GM21367 (cell line): ENCODE data around the gene FGD6.
"Not testable (repeated sequence)": the region's sequence is repeated elsewhere in the genome, so short reads cannot be mapped to it uniquely, and the experiment has no call there.

Experiments
- ATAC-seq: cut with Tn5 transposase; IDR thresholded peaks from one replicate; pipeline ENCODE4 v1.9.1; 2021; ENCODE audit not compliant: unreplicated experiment

Gene FGD6

GRCh38 chr12:95096852-95097251 lies 120.4 kb downstream of the FGD6 start:
- no peak for ATAC-seq

GRCh38 chr12:95096378-95096777 lies 120.9 kb downstream of the FGD6 start:
- no peak for ATAC-seq

GRCh38 chr12:95095866-95096265 lies 121.4 kb downstream of the FGD6 start:
- ATAC-seq: not testable (repeated sequence)

GRCh38 chr12:95089462-95089861 lies 127.8 kb downstream of the FGD6 start:
- no peak for ATAC-seq

GRCh38 chr12:95088379-95088778 lies 128.9 kb downstream of the FGD6 start:
- no peak for ATAC-seq

- no peak for ATAC-seq
Observed at GRCh38 chr12:95085612-95086011, 131.7 kb downstream of the FGD6 start.

- ATAC-seq: no peak
Observed at GRCh38 chr12:95083938-95084337, 133.3 kb downstream of the FGD6 start.

GRCh38 chr12:95083471-95083870 lies 133.8 kb downstream of the FGD6 start:
- no peak for ATAC-seq

- ATAC-seq: no peak
Observed at GRCh38 chr12:95077341-95077740, 139.9 kb downstream of the FGD6 start.

GRCh38 chr12:95074766-95075165 lies 142.5 kb downstream of the FGD6 start:
- ATAC-seq: no peak

- no peak for ATAC-seq
Observed at GRCh38 chr12:95073698-95074520, 143.4 kb downstream of the FGD6 start.

GRCh38 chr12:95072900-95073697 lies 144.2 kb downstream of the FGD6 start, which contains the start of gene NR2C1:
Gene NR2C1 (minus strand): TSS chr12:95073618. CDS start chr12:95067384, 6,234 bp downstream.
- peak; percentile 95 for ATAC-seq

- ATAC-seq: no peak
Observed at GRCh38 chr12:95070378-95070777, 146.9 kb downstream of the FGD6 start.

GRCh38 chr12:95066091-95066855 lies 151.0 kb downstream of the FGD6 start:
- no peak for ATAC-seq

GRCh38 chr12:95060951-95061350 lies 156.3 kb downstream of the FGD6 start:
- ATAC-seq: no peak

- ATAC-seq: no peak
Observed at GRCh38 chr12:95059984-95060383, 157.3 kb downstream of the FGD6 start.

- ATAC-seq: no peak
Observed at GRCh38 chr12:95057424-95057823, 159.8 kb downstream of the FGD6 start.

- ATAC-seq: no peak
Observed at GRCh38 chr12:95055057-95055456, 162.2 kb downstream of the FGD6 start.

GRCh38 chr12:95054206-95054605 lies 163.1 kb downstream of the FGD6 start:
- ATAC-seq: no peak

- ATAC-seq: no peak
Observed at GRCh38 chr12:95051241-95051640, 166.0 kb downstream of the FGD6 start.

- ATAC-seq: no peak
Observed at GRCh38 chr12:95037906-95038305, 179.4 kb downstream of the FGD6 start.
